HG03442 (cell line): ENCODE data around the gene ADAMTS17.

ENCODE experiments used
- ATAC-seq: cut with Tn5 transposase; IDR thresholded peaks from one replicate; pipeline ENCODE4 v1.9.1; 2021; ENCODE audit warnings: mild to moderate bottlenecking, moderate library complexity; ENCODE audit not compliant: unreplicated experiment

Gene ADAMTS17

DNA sequence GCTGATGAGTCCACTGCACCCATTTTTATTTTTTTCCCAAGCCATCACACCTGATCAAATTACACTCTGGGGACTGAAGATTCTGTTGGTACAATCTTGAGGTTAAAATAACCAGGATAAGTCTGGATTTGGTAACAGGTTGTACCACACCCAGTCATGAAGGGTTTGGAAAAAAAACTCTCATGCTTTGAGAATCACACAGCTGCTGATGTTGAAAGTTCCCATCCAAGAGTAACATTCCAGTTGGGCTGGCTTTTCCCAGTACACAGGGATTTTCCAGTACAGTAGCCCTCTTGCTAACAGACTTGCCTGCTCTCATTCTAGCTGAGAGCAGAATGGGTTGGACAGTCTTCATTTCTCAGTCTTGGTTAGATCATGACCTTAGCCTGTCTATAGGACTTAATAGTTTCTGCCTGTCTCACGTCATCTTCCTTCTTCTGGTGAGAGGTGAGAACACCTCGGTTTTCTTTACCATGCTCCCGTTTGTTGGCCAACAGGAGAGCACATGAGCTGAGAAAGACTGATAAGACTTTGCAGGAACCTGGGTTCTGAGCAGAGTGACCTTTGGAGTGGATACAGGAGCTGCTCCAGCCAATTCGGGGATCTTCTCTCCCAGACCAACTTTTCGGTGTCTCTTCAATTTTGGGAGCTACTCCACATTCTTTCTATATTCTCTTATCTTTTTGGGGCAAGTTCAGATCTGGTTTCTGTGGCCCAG is 308.5 kb downstream of the ADAMTS17 start:
- ATAC-seq: no peak

DNA sequence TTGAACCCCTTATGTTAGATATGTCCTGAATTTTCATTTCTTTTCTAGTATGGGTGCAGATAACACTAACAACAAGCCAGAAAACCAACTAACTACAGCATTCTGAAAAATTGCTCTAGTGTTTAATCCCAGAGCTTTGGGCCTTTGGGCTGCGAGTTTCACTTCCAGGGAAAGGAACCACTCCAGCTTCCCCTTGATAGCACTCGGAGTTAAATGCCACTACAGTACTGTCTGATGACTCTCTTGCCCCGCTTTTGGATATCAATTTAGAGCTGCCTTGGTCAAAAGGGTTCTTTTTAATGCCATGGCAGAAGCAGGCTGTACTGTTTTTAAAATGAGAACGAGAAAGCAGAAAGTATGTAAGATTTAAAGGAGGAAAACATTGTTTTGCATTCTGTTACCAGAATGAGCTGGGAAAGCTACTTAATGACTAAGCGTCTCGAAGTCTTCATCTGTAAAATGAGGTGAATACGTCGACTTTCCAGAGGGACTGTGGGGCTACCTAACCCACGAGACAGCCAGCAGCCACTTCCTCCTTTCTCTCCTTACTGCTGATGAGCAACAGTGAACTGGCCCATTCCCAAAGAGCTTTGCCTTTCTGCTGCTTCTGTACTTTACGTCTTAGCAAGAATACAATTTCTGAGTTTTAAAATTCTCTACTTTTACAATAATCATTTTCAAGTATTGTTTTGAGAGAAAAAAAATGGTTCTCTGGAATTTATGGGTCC is 309.3 kb downstream of the ADAMTS17 start:
- ATAC-seq: no peak

DNA sequence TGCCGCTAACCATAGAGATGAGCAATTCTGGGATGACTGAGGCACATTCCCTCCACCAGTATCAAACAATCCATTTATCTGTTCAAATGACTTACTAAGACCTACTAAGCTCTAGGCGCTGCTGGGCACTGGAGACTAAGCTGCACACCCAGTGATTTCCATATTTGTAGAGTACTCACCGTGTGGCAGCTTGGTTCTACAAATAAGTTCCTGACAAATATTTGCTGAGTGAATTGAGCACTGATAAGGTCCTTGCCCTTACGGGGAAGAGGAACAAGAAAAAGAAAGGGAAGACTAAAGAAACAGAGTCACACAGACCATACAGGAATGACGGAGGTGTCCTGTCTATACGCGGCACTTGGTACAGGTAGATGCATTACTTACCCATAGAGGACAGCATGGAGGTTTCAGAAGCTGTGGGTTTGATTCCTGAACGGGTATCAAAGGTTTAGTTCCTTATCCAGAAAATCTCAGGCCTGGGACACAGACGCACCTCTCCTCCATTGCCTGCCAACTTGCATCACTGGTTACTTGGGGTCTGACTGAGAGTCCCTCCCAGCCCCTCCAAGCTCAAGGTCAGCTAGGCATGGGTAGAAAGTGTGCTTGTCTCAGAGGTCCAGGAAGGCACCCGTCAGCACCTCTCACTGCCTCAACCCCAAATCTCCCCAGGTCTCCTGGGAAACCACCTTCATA is 310.0 kb downstream of the ADAMTS17 start:
- no peak for ATAC-seq

DNA sequence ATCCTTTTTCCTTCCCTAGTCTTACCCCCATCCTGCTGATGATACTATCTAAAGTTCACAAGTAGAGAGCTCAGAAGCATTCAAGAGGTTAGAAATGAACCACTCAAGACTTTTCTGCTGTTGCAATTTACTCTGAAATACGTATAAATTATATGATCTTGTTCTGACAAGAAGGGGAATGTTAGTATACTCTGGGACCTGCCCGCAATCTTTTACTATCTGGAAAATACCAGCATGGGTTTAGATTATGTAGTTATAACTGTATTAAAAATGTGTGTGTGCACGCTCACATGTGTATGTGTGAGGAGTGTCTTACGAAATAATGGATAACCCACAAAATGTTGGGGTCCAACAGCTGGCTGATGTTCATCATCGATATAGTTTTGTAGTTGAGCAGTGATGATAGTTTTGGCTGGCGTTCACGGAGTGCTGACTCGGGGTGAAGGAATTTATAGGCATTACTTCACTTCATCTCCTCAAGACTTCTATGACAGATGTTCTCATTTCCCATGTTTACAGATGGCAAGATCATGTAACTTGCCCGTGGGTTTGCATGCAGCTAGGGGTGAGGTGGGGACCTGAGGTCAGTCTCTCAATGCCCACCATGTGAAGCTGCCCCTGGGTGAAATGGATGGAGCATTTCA is 311.1 kb downstream of the ADAMTS17 start:
- no peak for ATAC-seq

DNA sequence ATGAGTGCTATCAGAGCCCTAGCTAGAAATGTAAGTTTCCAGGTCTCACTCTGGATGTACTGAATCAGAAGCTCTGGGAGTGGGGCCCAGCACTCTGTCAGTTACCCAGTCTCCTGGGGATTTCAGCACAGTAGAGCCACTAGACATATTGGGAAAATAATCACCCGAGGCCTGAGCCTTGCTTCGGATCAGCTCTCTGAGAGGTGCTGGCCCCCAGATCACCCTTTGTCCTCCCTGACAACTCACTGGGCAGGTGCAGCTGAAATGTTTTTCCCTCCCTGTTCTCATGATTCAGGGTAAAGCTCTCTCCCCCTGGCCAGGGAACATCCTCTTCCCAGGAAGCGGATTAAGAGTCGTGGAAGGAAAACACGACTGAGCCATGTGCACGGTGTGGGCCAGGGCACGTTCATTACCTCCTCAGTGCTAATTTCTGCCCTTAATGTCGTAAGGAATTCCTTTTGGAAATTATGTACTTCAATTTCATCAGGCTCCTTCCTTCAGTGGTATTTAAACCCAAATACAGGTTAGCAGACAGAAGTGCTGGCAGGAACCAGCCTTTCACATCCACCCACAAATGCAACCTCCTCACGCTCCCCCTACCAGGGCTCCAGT is 311.8 kb downstream of the ADAMTS17 start:
- ATAC-seq: no peak

DNA sequence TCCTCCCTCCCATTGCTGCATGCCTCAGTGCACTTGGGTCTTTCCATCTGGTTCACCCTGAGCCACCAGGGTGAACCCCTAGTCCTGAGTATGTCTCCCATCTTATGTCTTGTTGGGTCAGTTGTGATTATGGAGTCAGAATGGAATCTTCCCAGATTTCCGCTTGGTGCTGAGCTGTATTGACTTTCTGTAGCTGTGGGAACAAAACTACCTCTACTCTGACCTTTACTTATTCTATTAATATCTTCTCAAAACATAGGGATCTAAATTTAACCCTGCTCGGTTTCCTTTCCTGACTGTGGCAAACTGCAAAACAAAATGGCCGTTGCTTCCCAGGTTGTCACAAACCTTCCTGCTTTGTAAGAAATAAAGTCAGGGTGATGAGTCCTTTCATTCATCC is 312.7 kb downstream of the ADAMTS17 start:
- no peak for ATAC-seq

DNA sequence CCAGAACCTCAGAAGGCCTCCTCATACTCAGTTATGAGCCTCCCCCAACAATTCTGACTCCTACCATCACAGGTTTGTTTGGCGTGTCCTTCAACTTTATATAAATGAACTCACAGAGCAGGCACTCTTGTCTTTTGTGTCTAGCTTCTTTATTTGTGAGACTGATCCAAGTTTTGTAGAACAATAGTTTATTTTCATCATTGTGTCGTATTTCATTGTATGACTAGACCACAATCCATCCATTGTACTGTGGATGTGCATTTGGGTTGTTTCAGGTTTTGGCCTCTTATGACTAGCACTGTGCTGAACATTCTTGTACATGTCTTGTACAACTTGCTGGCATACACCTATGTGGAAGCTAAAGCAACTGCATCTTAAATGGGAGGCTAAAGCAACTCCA is 315.7 kb downstream of the ADAMTS17 start:
- ATAC-seq: no peak

DNA sequence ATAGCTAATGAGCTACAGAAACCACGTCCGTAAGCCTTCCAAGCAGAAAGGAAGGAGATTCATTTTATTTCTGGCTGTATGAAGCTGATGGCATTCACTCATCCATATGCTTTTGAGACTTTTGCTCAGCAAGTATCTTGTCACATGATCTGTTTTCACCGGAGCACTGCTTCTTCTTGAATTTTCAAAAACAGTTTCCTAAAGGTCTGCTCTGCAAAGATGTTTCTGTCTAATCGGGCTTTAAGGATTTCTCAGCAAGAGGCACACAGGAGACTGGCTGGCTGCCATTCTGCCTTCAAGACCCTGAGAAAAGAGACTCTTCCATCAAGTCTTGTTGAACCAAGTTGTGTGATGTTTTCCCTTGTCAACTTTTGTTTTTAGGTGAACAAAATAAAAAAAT is 319.0 kb downstream of the ADAMTS17 start:
- ATAC-seq: no peak

DNA sequence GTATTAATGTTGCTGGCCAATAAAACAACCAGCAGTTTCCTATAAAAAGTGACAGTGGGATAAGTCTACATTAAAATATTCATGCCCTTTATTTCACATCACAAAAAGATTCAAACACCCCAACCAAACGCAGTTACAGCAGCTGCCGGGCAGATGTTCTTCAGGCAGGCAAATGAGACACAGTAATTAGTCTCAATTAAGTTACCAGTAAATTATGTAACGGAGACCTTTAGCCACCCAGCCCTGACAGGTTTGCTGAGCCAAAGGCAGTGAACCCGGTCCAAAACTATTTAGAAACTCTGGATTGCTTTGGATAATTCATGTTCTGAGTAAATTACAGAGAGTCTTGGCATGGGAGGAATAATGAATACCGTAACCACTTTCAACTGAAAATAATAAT is 319.4 kb downstream of the ADAMTS17 start:
- no peak for ATAC-seq

DNA sequence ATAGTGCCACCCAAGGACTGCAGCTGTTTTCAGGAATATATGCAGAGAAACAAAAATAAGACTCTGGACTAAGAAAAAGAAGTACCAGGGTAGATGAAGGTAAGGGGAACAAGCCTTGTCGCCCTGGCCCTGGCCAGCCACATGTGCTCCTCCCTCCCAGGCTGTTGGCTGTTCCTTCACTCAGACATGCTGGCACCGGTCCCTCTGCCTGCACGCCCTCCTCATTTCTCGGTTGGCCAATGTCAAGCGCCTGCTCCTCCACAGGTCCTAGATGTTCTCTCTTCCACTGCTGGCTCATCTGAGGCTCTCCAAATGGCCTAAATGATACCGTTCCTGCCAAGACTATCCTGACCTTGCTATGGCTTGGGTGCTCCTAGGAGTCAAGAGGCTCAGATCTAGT is 320.1 kb downstream of the ADAMTS17 start:
- no peak for ATAC-seq

DNA sequence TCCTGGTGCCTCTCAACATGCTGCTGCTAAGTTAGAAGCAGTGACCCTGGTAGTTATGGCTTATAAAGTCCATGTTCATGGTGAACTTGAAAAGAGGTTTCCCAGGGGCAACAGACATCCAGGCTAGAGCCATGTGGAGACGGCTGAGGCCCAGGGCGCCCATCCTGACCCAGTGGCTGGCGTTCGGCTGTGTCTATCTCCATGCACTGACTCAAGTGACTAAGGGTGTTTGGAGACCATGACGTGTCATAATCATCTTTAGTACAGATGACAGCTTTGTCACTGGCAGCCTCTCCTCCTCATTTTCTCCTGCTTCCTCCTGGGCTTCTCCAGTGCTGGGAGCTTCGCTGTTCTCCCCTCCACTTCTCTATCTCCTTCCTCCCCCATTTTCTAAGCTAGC is 321.2 kb downstream of the ADAMTS17 start:
- ATAC-seq: no peak

DNA sequence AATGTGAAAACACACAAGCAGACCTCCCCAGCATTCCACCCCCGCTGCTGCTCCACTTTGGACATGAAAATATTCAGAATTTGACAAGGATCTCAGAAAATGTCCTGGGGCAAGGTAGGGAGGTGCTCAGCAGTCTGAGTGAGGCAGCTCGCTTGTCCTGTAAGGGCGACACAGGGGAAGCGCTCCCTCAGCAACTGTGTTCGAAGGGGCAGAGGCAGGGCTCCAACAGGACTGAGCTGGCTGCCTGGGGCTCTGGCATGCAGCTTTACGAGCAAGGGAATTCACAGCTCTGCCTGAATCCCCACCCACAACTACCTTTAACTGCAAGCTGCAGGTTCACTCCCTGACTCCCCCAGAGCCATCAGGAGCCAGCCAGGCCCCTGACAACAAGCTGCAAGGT is 321.6 kb downstream of the ADAMTS17 start:
- no peak for ATAC-seq

DNA sequence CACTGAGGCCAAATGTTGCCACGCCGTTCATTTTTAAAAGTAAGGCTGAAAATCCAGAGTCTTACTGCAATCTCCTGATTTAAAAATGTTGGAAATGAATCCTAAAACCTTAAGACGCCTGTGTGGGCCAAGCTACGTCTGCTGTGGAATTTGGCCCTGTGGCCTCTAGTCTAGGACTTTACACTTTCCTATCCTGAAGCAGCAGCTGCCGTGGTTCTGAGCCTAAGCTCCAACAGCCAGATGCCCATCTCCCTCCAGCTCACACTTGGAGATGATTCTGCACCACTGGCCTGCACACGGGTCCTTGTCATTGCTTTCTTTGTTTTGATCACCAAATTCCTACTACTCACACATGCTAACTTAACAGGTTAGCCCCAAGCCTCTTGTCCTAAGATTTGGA is 322.2 kb downstream of the ADAMTS17 start:
- ATAC-seq: no peak

DNA sequence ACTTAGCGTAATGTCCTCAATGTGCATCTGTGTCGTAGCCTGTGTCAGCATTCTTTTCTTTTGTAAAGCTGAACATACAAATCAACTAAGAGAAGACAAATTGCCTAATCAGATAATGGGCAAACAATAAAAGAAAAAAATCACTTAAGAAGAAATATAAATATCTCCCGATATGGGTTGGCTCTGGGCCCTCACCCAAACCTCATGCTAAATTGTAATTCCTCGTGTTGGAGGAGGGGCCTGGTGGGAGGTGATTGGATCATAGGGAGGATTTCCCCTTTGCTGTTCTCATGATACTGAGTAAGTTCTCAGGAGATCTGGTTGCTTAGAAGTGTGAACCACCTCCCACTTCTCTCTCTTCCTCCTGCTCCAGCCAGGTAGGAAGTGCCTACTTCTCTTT is 323.6 kb downstream of the ADAMTS17 start:
- ATAC-seq: no peak

DNA sequence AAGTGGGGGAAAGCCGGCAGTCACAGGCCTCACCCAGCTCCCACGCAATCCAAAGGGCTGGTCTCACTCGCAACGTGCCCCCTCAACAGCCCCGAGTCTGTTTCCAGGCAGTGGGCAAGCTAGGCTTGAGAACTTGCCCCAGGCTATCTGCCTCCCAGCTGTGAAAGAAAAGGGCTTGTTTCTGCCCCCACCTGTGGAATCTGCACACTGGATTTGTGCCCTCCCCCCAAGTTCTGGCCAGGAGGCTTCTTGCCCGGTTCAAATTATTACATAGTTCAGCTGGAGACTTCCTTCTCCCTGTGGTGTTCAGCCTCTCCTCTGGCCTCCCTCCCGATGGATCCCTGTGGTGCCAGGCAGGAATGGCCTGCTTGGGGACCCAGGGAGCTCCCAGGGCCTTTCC is 324.6 kb downstream of the ADAMTS17 start:
- no peak for ATAC-seq

DNA sequence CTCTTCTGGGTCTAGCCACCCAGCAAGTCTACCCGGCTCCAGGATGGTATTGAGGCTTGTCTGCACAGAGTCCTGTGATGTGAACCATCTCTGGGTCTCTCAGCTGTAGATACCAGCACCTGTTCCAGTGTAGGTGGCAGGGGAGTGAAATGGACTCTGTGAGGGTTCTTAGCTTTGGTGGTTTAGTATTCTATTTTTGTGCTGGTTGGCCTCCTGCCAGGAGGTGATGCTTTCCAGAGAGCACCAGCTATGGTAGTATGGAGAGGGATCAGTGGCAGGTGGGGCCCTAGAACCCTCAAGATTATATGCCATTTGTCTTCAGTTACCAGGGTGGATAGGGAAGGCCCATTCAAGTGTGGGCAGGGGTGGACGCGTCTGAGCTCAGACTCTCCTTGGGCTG is 325.1 kb downstream of the ADAMTS17 start:
- no peak for ATAC-seq

DNA sequence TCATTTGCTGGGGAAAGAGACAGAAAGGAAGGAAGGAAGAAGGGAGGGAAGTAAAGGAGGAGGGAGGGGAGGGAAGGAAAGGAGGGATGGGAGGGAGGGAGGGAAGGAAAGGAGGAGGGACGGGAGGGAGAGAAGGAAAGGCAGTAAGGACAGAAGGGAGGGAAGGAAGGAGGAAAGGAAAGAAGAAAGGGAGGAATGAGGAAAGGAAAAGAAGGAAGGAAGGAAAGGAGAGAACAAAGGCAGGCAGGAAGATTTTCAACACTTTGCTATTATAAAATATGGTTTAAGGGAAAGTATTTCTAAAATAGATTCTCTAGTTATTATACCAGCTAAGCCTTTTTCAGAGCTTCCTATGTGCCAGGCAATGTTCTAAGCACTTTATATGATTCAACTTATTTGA is 330.5 kb downstream of the ADAMTS17 start:
- ATAC-seq: no peak

DNA sequence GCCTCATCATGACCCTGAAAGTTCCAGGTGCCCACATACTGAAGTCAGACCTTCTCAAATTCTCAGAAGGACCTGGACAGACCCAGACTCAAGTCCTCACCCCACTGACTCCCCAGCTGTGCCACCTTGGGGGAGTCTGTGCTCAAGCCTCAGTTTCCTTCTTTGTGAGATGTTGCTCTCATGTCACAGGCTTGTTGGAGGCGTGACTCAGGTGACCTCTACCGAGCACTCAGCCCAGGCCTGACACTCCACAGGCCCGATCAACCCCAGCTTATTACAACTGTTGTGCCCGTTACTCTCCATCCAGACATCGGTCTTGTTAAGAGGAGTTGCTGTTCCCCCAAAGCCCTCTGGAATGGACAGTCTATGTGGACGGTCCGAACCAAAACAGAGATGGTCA is 332.4 kb downstream of the ADAMTS17 start:
- ATAC-seq: no peak

DNA sequence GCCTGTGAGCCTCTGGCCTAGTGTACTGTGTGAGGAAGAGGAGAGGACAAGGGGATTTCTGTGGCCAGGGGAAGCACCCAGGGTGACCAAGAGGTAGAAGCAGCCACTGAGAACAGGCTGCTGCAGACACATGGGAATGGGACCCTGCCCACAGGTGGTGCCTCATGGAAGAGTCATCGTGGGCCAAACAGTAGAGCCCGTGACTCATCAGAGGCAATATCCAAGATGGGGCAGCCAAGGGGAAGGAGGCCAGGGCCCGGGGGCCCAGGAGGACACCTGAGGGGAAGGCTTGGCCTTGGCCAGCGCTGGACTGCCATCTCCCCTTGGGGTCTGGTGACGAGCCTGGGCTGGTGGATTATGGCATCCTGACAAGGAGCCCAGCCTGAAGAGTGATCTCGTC is 333.5 kb downstream of the ADAMTS17 start:
- no peak for ATAC-seq

DNA sequence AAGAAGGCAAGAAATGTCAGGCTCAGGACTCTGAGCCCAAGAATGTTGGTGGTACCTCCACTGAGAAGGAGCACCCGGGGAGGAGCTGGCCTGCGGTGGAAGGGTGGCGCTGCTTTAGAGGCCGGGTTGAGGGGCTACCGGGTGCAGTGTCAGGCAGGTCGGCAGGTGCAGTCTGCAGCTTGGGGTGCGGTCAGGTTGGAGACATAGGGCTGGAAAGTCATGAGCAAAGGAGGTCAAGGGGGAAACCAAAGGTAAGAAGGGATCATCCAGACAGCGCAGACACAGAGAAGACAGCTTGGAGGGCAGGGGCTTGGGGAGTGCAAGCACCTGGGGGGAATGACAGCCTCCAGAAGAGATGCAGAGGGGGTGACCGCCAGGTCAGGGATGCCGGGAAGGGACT is 334.2 kb downstream of the ADAMTS17 start:
- no peak for ATAC-seq

DNA sequence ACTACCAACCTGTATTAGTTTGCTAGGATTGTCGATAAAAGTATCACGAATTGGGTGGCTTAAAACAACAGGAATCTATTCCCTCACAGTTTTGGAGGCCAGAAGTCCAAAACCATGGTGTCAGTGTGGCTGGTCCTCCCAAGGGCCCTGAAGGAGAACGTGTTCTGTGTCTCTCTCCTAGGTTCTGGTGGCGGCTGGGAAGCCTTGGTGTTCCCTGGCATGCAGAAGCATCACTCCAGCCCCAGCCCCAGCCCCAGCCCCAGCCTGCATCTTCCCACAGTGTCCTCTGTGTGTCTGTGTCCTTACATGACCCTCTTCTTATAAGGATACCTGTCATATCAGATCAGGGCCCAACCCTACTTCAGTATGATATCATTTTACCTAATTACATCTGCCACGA is 336.1 kb downstream of the ADAMTS17 start:
- no peak for ATAC-seq
